Brain microvascular endothelial cell (primary cell): Measurements from ENCODE around the gene CACHD1.

Experiments
- DNase-seq: peaks from one replicate; pipeline ENCODE4 v3.0.0-alpha.2; 2020
- H3K27ac ChIP-seq: fragments of 250-450 bp; sonication (Bioruptor Pico); 2 replicates; pipeline ENCODE4 v1.5.1; 2020; ENCODE audit warnings: mild to moderate bottlenecking, moderate library complexity
- H3K27me3 ChIP-seq: fragments of 250-450 bp; sonication (Bioruptor Pico); replicated peaks from 2 replicates; pipeline ENCODE4 v1.5.1; 2020; ENCODE audit warnings: mild to moderate bottlenecking
- H3K36me3 ChIP-seq: fragments of 250-450 bp; sonication (Bioruptor Pico); replicated peaks from 2 replicates; pipeline ENCODE4 v1.5.1; 2020; ENCODE audit warnings: mild to moderate bottlenecking
- H3K4me3 ChIP-seq: 2 replicates; pipeline ENCODE4 v1.5.1; 2011; ENCODE audit warnings: low read depth, mild to moderate bottlenecking, control low read depth, low read length, moderate library complexity
- in situ Hi-C: cut with HindIII; loops from 2 replicates; pipeline ENCODE4 v1.10.0; 2017; ENCODE audit warnings: low sequenced_read_pairs, low pct_ligation_motif_present
- TF ChIP-seq, protein P1 (sequence below): IDR thresholded peaks from 2 replicates; pipeline ENCODE4 v1.5.1; 2011; ENCODE audit warnings: low read depth, mild to moderate bottlenecking, moderate library complexity, low read length, control low read depth, inconsistent platforms; ENCODE audit errors: missing control alignments

Gene CACHD1

DNA sequence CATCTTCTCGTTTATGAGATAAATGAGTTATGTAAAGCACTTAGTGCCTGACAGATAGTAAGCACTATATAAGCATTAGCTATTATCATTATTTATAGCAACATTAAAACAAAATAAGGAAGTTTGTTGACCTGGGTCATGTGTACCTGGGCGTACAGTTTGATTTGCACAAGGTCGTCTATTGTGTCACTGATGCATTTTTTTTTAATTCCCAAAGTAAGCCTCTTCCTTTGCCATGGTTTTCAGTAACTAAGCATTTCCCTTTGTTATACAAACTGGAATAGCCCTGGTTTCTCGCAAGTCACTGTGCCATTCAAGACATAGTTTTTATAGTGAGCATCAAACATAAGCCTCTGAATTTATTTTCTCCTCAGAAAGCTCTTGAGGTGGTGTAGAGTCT, 72.2 kb downstream of the CACHD1 start:
- in situ Hi-C loops = no loop called here
- no peak overlapping the region for H3K4me3 ChIP-seq
- no peaks in the 10 kb centered on the region for H3K27me3 ChIP-seq
- TF ChIP-seq, protein P1, sequence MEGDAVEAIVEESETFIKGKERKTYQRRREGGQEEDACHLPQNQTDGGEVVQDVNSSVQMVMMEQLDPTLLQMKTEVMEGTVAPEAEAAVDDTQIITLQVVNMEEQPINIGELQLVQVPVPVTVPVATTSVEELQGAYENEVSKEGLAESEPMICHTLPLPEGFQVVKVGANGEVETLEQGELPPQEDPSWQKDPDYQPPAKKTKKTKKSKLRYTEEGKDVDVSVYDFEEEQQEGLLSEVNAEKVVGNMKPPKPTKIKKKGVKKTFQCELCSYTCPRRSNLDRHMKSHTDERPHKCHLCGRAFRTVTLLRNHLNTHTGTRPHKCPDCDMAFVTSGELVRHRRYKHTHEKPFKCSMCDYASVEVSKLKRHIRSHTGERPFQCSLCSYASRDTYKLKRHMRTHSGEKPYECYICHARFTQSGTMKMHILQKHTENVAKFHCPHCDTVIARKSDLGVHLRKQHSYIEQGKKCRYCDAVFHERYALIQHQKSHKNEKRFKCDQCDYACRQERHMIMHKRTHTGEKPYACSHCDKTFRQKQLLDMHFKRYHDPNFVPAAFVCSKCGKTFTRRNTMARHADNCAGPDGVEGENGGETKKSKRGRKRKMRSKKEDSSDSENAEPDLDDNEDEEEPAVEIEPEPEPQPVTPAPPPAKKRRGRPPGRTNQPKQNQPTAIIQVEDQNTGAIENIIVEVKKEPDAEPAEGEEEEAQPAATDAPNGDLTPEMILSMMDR = no peak
- no peak for DNase-seq
- H3K27ac ChIP-seq = no peak overlapping the region
- no peaks in the 10 kb centered on the region for H3K36me3 ChIP-seq

DNA sequence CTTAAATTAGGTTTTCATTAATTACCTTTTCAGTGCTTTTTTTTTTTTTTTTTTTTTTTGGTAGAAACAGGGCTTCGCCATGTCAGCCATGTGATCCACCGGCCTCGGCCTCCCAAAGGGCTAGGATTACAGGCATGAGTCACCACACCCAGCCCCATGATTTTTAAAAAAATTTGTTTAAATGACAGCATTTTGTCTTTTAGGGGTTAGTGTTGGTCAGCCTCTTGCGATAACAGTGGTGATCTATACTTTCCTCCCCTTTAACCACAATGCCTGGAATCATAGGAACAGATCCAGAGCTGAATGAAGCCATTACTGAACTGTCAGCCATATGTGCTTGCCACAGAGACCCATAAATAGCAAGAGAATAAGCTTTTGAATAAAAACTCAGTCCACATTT, 73.9 kb downstream of the CACHD1 start:
- no peak overlapping the region for H3K27ac ChIP-seq
- no peak for DNase-seq
- no peaks in the 10 kb centered on the region for H3K36me3 ChIP-seq
- TF ChIP-seq, protein P1 = no peak
- in situ Hi-C loops = no loop called here
- H3K27me3 ChIP-seq = no peaks in the 10 kb centered on the region
- no peak overlapping the region for H3K4me3 ChIP-seq

- TF ChIP-seq, protein P1 = no peak
- no peak for DNase-seq
- H3K27ac ChIP-seq = no peak overlapping the region
- H3K4me3 ChIP-seq = no peak overlapping the region
- in situ Hi-C loops = no loop called here
- no peaks in the 10 kb centered on the region for H3K27me3 ChIP-seq
- no peaks in the 10 kb centered on the region for H3K36me3 ChIP-seq
Observed at GRCh38 chr1:64545118-64545843, 75.4 kb downstream of the CACHD1 start.

DNA sequence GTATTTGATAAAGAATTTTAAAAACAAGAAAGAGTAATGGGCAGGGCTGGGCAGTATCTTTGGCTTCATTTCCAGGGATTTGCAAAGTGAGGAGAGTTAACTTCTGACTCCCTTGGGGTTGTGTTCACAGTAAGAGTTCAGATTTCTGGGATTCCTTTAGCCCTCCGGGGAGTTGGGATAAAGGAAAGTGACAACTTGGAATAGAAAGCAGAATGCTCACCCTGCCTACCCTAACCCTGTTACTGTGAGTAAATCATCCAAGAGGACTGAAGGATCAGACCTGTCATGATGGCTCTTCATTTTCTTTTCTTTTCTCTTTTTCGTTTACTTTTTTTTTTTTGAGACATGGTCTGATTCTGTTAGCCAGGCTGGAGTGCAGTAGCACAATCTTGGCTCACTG, 76.1 kb downstream of the CACHD1 start:
- no peaks in the 10 kb centered on the region for H3K27me3 ChIP-seq
- no peaks in the 10 kb centered on the region for H3K36me3 ChIP-seq
- no peak overlapping the region for H3K4me3 ChIP-seq
- DNase-seq = no peak
- in situ Hi-C loops = no loop called here
- TF ChIP-seq, protein P1 = no peak
- no peak overlapping the region for H3K27ac ChIP-seq

- TF ChIP-seq, protein P1 = no peak
- Histone ChIP-seq H3K27me3 (no peaks in the 10 kb centered on the region), H3K4me3 (no peak overlapping the region), H3K27ac (no peak overlapping the region), H3K36me3 (no peaks in the 10 kb centered on the region)
- in situ Hi-C loops = no loop called here
- no peak for DNase-seq
Observed at GRCh38 chr1:64549464-64550239, 79.7 kb downstream of the CACHD1 start.

DNA sequence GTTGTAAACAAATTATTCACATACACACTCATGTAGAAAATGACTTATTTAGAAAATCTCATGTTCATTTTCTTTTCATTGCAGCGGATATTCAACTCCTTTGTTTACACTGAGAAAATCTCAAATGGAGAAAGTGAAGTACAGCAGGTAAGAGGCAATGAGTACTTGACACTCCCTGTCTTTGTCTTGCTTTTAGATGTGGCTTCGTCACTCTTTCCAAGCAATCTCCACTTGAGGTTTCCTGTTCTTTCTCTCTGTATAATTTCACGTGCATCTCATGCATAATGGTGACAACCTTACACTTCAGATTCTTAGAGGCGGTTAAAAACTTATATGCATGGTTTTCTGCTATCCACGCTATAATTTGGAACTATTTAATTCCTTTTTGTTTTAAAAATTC, 80.6 kb downstream of the CACHD1 start:
- DNase-seq = no peak
- in situ Hi-C loops = no loop called here
- TF ChIP-seq, protein P1 = no peak

More for the DNA sequence above, 80.6 kb downstream of the CACHD1 start:
- Histone ChIP-seq H3K27me3 (no peaks in the 10 kb centered on the region), H3K27ac (no peak overlapping the region), H3K36me3 (no peaks in the 10 kb centered on the region), H3K4me3 (no peak overlapping the region)
